ENCODE data around the gene DAAM2. TPM values are rescaled to one million over a fixed set of nuclear protein-coding genes. Genes with fewer than 3 reads are reported as not detected.

DAAM2 gene
- total RNA-seq, 6 donors from 2014 or later, result 21.0 to 81.7 (median 31.9) TPM

DNA sequence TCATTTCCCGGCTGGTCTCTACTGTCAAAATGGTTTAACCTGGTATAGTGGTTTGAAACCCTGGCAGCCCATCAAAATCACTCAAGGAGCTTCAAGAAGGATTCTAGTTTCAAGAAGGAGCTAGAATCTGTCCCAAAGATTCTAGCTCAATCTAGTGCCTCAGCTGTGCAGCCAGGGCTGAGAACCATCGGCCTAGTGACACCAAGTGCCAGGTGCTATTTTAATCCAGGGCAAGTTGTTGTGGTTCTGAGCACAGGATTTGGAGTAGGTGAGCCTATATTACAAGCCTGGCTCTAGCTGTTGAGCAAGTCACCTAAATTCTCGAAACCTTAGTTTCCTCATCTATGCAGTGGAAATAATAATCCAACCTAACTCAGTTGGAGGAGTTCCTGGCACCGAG lies 138.4 kb downstream of the DAAM2 start:
- DNase-seq, result no peak
- no peaks in the 10 kb centered on the region for H3K27me3 ChIP-seq
- peak overlapping the region in 1 of 4 donors; percentile 92 for H3K4me3 ChIP-seq

DNA sequence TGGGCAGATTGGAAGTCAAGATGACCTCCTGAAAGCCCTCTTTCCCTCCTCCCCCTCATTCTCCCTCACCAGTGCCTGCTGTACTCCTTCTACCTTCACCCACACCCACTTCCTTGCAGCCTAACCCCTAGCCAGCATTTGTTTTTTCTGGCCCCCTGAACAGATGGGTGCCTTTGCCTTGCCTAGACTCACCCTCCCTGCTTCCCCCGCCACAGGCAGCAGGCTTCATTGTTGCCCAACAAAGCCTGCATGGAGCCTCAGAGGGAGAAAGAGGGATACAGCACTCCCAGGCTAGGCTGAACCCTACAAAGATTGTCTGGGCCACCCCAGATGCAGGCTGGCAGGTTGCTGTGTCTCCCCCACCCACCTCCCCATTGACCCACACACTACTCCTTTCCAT lies 139.4 kb downstream of the DAAM2 start:
- peaks cover 4 to 31% (median 23%) of the 10 kb centered on the region in 4 donors for H3K4me1 ChIP-seq
- DNase-seq (no peak), ATAC-seq (ENCODE audit: low FRiP score in 2 of 2) (no peak)
- WGBS, 2 donors, result 84 to 92% methylated on average over 1 of the region's 1 CpG
- H3K9me3 ChIP-seq, result no peaks in the 10 kb centered on the region
- H3K36me3 ChIP-seq, result no peaks in the 10 kb centered on the region
- H3K27ac ChIP-seq, result peak overlapping the region in 3 of 4 donors; percentile 78 to 91 (median 88)
- H3K27me3 ChIP-seq, result no peaks in the 10 kb centered on the region
- TF ChIP-seq POLR2AphosphoS5 (IDR thresholded peaks at IDR 0.05), result no peak
- no peak for TF ChIP-seq EP300 (IDR thresholded peaks at IDR 0.05)
- no peak for TF ChIP-seq POLR2A (IDR thresholded peaks at IDR 0.05)
- TF ChIP-seq, protein P1, sequence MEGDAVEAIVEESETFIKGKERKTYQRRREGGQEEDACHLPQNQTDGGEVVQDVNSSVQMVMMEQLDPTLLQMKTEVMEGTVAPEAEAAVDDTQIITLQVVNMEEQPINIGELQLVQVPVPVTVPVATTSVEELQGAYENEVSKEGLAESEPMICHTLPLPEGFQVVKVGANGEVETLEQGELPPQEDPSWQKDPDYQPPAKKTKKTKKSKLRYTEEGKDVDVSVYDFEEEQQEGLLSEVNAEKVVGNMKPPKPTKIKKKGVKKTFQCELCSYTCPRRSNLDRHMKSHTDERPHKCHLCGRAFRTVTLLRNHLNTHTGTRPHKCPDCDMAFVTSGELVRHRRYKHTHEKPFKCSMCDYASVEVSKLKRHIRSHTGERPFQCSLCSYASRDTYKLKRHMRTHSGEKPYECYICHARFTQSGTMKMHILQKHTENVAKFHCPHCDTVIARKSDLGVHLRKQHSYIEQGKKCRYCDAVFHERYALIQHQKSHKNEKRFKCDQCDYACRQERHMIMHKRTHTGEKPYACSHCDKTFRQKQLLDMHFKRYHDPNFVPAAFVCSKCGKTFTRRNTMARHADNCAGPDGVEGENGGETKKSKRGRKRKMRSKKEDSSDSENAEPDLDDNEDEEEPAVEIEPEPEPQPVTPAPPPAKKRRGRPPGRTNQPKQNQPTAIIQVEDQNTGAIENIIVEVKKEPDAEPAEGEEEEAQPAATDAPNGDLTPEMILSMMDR (IDR thresholded peaks at IDR 0.05), result no peak
- H3K4me3 ChIP-seq, result peak overlapping the region in 3 of 4 donors; percentile 64 to 92 (median 82)

More for the DNA sequence above, 138.4 kb downstream of the DAAM2 start:
- WGBS, 2 donors, result 81% methylated on average over 4 of the region's 4 CpGs
- ATAC-seq (ENCODE audit: low FRiP score in 2 of 2), result no peak
- Histone ChIP-seq H3K27ac (peak overlapping the region; percentile 16 to 88 (median 48)), H3K9me3 (no peaks in the 10 kb centered on the region), H3K4me1 (peaks cover 4 to 31% (median 22%) of the 10 kb centered on the region in 4 donors), H3K36me3 (peaks cover 0 to 7% (median 2%) of the 10 kb centered on the region in 4 donors)
- TF ChIP-seq POLR2A (IDR thresholded peaks at IDR 0.05), result no peak
- TF ChIP-seq EP300 (IDR thresholded peaks at IDR 0.05), result no peak
- TF ChIP-seq POLR2AphosphoS5 (IDR thresholded peaks at IDR 0.05), result no peak

DNA sequence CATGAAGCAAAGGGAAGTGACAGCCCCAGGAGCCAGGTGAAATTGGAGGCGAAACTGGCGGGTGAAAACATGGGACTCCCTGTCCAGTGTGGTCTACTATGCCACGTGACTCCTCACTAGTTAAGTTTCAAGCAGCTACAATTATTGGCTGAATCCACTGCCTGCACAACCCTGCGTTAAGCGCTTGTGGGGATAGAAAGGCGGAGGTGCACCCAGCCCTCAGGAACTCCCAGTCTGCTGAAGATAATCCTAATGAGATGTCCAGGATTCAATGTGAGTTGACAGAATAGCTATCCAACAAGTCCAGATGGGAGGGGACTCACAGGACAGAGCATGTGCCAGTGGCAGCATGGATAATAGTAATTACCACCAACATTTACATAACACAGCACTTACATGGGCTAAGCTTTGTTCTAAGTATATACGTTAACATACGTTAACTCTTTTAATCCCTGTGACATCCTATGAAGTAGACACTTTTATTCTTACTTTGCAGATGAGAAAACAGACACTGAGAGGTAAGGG lies 140.3 kb downstream of the DAAM2 start:
- peak overlapping the region in 3 of 4 donors; percentile 64 to 92 (median 82) for H3K4me3 ChIP-seq
- DNase-seq, result no peak
- peak overlapping the region; percentile 78 to 91 (median 86) for H3K27ac ChIP-seq
- no peaks in the 10 kb centered on the region for H3K36me3 ChIP-seq
- no peaks in the 10 kb centered on the region for H3K9me3 ChIP-seq
- 86 to 94% methylated on average over 8 of the region's 8 CpGs for WGBS, 2 donors
- H3K4me1 ChIP-seq, result peaks cover 0 to 26% (median 19%) of the 10 kb centered on the region in 4 donors
- TF ChIP-seq, protein P1 (IDR thresholded peaks at IDR 0.05), result no peak
- TF ChIP-seq POLR2A (IDR thresholded peaks at IDR 0.05) (no peak), EP300 (IDR thresholded peaks at IDR 0.05) (no peak), POLR2AphosphoS5 (IDR thresholded peaks at IDR 0.05) (no peak)
- no peaks in the 10 kb centered on the region for H3K27me3 ChIP-seq
- no peak for ATAC-seq (ENCODE audit: low FRiP score in 2 of 2)

DNA sequence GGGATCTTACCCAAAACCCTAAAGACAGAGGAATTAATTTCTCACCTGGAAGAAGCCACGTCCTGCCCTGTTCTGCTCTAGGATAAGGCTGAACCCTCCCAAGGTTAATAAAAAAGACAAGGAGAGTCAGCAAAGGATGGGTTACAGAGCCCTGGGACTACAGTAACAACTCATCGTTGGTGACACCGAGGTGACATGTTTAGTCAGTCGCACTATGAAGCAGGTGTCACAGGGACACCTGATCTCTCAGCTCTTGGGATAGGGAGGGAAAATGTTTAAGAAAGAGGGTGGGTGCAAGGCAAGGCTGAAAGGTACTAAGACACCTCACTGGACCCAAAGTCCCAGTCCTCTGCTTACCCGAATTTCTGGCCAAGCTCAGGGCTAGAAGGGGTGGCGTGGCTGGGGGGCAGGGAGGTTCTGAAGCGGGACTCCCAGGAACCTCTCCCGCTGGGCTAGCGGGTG lies 141.5 kb downstream of the DAAM2 start:
- Histone ChIP-seq H3K36me3 (no peaks in the 10 kb centered on the region), H3K27me3 (no peaks in the 10 kb centered on the region), H3K4me3 (peak overlapping the region; percentile 6 to 92 (median 73)), H3K9me3 (no peaks in the 10 kb centered on the region), H3K27ac (peak overlapping the region; percentile 78 to 91 (median 86)), H3K4me1 (peaks cover 0 to 22% (median 18%) of the 10 kb centered on the region in 4 donors)
- TF ChIP-seq, protein P1 (IDR thresholded peaks at IDR 0.05), result no peak
- TF ChIP-seq POLR2A (IDR thresholded peaks at IDR 0.05), result no peak
- TF ChIP-seq POLR2AphosphoS5 (IDR thresholded peaks at IDR 0.05), result no peak
- no peak for TF ChIP-seq EP300 (IDR thresholded peaks at IDR 0.05)
- ATAC-seq (ENCODE audit: low FRiP score in 2 of 2) (no peak), DNase-seq (no peak)
- 19 to 38% methylated on average over 8 to 9 of the region's 9 CpGs for WGBS, 2 donors

DNA sequence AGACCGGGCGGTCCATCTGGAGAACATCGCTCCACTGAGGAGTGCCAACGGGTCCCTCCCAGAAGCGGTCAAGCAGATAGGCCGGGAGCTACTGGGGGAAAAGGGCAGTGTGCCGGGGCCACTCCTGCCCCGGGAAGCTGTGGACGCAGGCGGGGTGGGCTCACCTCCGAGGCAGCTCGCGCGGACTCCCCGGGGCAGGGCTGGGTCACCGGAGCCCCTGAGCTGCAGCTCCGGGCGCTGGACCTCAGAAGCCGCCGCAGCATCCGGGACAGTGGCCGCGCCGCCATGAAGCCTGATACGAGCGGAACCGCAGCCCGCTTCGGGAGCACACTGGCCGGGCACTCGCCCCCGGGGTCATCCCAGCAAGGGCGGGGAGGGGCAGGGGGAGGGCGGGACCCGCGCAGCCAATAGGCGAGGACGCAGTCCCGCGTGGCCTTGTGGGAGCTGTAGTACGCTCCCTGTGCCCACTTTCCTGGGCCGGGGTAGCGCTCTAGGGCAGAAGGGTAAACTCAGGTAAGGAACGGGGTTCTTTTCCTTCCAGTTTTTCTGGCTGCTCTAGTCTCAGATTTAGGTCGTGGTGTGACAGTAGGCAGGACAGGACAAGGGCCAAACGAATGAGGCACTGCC lies 142.1 kb downstream of the DAAM2 start, which contains the start of gene MOCS1:
Gene MOCS1 (minus strand): TSS at position 332 of the 627 bp plus-strand sequence. CDS start 45 bp downstream, at position 287.
- Histone ChIP-seq H3K27me3 (no peaks in the 10 kb centered on the region), H3K27ac (peak within 1 kb of the TSS; percentile 78 to 91 (median 86)), H3K4me3 (peak within 1 kb of the TSS; percentile 6 to 92 (median 73)), H3K9me3 (no peaks in the 10 kb centered on the region), H3K36me3 (no peaks in the 10 kb centered on the region), H3K4me1 (peaks cover 0 to 20% (median 17%) of the 10 kb centered on the region in 4 donors)
- 6 to 9% methylated on average over 4 to 21 of the region's 46 CpGs for WGBS, 2 donors
- peak; percentile 61 to 88 for TF ChIP-seq POLR2AphosphoS5 (IDR thresholded peaks at IDR 0.05)
- peak in 2 of 4 donors; percentile 30 to 66 for TF ChIP-seq POLR2A (IDR thresholded peaks at IDR 0.05)
- TF ChIP-seq, protein P1 (IDR thresholded peaks at IDR 0.05), result no peak
- peak; percentile 82 to 94 for DNase-seq
- peak; percentile 92 to 97 for ATAC-seq (ENCODE audit: low FRiP score in 2 of 2)
